ENCODE data around the gene CFTR.

Gene CFTR

DNA sequence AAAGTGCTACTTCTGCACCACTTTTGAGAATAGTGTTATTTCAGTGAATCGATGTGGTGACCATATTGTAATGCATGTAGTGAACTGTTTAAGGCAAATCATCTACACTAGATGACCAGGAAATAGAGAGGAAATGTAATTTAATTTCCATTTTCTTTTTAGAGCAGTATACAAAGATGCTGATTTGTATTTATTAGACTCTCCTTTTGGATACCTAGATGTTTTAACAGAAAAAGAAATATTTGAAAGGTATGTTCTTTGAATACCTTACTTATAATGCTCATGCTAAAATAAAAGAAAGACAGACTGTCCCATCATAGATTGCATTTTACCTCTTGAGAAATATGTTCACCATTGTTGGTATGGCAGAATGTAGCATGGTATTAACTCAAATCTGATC, 110.4 kb downstream of the CFTR start:
- no peak for DNase-seq

DNA sequence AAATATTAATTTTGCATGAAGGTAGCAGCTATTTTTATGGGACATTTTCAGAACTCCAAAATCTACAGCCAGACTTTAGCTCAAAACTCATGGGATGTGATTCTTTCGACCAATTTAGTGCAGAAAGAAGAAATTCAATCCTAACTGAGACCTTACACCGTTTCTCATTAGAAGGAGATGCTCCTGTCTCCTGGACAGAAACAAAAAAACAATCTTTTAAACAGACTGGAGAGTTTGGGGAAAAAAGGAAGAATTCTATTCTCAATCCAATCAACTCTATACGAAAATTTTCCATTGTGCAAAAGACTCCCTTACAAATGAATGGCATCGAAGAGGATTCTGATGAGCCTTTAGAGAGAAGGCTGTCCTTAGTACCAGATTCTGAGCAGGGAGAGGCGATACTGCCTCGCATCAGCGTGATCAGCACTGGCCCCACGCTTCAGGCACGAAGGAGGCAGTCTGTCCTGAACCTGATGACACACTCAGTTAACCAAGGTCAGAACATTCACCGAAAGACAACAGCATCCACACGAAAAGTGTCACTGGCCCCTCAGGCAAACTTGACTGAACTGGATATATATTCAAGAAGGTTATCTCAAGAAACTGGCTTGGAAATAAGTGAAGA, 112.3 kb downstream of the CFTR start:
- no peak for DNase-seq

DNA sequence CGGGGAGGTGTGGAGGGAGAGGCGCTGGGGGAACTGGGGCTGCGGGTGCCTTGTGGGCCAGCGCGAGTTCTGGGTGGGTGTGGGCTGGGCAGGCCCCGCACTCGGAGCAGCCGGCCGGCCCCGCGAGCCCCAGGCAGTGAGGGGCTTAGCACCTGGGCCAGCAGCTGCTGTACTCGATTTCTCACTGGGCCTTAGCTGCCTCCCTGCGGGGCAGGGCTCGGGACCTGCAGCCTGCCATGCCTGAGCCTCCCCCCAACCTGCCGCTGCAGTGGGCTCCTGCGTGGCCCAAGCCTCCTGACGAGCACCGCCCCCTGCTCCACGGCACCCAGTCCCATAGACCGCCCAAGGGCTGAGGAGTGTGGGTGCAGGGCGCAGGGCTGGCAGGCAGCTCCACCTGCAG, 116.3 kb downstream of the CFTR start:
- no peak for DNase-seq

- peak; percentile 21 for DNase-seq
These were observed 117.9 kb downstream of the CFTR start for GRCh38 chr7:117597755-117598154.

- DNase-seq, result no peak
These were observed 121.1 kb downstream of the CFTR start for GRCh38 chr7:117600911-117601310.

- DNase-seq, result no peak
These were observed 123.8 kb downstream of the CFTR start for GRCh38 chr7:117603627-117604026.

GRCh38 chr7:117605712-117606111, 125.9 kb downstream of the CFTR start:
- no peak for DNase-seq

GRCh38 chr7:117606132-117606531, 126.3 kb downstream of the CFTR start:
- no peak for DNase-seq

DNA sequence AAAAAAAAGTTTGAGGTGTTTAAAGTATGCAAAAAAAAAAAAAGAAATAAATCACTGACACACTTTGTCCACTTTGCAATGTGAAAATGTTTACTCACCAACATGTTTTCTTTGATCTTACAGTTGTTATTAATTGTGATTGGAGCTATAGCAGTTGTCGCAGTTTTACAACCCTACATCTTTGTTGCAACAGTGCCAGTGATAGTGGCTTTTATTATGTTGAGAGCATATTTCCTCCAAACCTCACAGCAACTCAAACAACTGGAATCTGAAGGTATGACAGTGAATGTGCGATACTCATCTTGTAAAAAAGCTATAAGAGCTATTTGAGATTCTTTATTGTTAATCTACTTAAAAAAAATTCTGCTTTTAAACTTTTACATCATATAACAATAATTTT, 130.6 kb downstream of the CFTR start:
- no peak for DNase-seq

- no peak for DNase-seq
These were observed 132.8 kb downstream of the CFTR start for GRCh38 chr7:117612637-117613036.

- DNase-seq, result no peak
These were observed 136.9 kb downstream of the CFTR start for GRCh38 chr7:117616694-117617093.

DNA sequence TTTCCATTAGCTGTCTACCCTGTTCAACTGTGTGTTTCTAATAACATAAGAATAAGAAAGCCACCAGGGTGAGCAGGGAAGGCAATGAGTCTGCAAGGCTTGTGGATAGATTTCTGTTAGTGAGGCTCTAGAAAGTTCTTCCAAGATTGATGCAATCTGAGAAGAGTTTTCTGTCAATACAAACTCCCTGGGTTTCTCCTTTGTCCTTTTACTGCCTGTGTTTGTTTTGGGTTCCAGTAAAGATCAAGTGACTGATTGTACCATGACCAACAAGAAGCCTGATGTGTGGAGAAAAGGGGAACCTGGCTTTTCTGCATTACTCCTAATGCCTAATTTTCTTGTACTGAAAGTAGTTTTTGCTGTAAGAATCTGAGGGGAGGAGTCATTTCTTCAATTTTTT, 139.9 kb downstream of the CFTR start:
- DNase-seq, result no peak

DNA sequence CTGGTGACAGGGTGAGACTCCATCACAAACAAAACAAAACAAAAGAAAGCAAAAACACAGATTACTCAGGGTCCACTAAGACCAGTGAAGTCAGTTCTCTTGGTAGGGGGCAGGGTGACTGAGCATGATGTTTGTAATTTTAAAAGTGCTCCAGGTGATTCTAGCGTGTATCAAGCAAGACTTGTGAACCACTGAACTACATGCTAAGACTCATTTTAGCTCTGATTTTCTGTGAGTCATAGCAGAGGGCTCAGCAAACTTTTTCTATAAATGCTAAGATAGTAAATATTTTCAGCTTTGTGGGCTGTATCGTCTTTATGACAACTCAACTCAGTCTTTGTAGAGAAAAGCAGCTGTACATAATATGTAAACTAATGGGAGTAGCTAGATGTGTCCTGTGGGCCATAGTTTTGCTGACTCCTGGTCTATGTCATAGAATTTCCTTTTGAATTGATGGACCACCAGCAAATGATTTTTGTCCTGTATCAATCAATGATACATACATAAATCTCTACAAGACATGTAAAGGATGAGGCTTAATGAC, 141.3 kb downstream of the CFTR start:
- no peak for DNase-seq

DNA sequence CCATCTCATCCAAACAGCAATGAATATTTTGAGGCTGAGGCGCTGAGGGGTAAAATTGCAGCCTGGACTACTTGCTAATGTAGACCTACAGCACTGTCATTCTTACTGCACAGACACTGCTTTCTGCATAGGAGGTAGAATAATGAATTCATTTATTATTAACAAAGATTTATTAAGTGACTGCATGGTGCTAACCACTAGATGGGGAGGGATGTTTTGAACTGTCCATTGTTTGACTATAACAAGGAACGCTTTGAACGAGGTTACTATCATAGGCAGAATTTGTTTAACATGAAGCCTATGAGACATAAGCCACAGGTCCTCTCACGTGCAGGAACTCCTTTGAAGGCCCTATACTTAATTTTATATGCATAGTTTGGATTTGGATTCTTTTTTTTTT, 143.8 kb downstream of the CFTR start:
- DNase-seq, result no peak

- peak; percentile 42 for DNase-seq
These were observed 150.7 kb downstream of the CFTR start for GRCh38 chr7:117630501-117630900.

DNA sequence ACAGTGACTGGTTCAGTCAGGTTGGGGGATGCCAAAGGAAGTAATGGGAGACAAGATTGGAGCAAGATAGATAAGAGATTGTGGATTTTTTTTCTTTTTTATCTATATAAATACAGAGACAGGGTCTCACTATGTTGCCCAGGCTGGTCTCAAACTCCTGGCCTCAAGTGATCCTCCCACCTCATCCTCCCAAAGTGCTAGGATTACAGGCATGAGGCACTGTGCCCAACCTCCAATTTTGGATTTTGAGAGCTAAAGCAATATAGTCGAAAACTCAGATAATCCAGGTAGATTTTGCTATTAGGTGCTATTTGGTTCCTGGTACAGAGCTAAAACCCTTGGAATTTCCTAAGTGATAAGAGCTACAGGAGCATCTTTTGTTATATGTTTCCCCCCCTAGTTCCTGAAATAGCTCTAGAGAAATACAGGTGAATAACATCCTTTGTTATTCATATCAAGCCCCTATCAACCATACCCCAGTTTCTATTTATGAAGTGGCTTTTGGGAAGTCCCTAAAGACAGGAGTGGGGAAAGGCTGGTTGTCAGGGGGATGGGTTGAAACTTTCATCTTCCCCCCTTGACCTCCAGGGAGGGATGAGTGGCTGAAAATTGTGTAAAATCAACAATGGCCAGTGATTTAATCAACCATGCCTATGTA, 151.2 kb downstream of the CFTR start:
- DNase-seq, result no peak

DNA sequence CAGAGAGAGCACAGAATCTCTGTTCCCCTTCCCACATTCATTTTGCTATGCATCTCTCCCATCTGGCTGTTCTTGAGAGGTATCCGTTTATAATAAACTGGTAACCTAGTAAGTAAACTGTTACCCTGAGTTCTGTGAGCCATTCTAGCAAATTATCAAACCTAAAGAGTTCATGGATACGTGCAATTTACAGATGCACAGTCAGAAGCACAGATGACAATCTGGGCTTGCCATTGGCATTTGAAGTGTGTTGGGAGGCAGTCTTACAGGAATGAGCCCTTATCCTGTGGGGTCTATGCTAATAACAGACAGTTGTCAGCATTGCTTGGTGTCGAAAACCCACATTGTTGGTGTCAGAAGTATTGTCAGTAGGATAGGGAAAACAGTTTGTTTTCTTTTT, 151.8 kb downstream of the CFTR start:
- DNase-seq, result no peak

GRCh38 chr7:117637937-117638336, 158.1 kb downstream of the CFTR start:
- DNase-seq, result no peak

DNA sequence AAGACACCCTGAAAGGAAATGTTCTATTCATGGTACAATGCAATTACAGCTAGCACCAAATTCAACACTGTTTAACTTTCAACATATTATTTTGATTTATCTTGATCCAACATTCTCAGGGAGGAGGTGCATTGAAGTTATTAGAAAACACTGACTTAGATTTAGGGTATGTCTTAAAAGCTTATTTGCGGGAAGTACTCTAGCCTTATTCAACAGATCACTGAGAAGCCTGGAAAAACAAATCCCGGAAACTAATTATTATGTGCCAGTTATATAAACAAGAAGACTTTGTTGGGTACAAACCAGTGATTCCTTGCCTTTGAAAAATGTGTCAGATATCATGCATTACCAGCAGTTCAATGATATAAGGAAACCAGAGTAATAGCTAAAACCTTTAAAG, 160.1 kb downstream of the CFTR start:
- DNase-seq, result peak; percentile 45

GRCh38 chr7:117640465-117640864, 160.6 kb downstream of the CFTR start:
- peak; percentile 12 for DNase-seq

DNA sequence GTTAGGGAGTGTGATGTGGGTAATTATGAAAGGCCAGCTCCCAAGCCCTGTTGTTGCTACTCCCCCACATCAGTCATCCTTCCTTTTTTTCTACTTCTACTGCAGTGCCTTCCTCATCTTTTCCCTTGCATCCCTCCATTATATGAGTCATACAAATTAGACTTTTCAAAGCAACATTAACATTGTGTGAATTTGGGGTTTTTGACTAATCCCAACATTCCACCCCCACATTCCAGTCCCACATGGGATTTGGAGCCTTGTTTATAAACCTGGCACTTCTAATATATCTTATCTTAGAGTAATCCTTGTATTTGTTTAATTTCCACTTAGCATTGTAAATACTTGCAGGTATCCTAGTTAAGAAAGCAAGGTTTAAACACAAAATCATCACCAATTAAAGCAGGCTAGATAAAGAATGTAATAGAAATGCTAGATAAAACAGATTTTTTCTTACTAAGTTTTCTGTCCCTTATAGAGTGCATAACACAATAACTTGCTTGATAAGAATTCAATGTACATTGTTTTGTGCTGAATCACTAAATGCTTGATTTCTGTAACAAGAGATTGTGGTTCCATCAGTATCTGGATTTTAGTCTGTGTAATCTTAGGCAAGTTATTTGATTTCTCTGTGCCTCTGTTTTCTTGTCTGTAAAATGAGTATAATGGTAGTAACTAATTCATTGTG, 165.8 kb downstream of the CFTR start:
- DNase-seq, result no peak

GRCh38 chr7:117648203-117648866, 168.5 kb downstream of the CFTR start:
- DNase-seq, result no peak

DNA sequence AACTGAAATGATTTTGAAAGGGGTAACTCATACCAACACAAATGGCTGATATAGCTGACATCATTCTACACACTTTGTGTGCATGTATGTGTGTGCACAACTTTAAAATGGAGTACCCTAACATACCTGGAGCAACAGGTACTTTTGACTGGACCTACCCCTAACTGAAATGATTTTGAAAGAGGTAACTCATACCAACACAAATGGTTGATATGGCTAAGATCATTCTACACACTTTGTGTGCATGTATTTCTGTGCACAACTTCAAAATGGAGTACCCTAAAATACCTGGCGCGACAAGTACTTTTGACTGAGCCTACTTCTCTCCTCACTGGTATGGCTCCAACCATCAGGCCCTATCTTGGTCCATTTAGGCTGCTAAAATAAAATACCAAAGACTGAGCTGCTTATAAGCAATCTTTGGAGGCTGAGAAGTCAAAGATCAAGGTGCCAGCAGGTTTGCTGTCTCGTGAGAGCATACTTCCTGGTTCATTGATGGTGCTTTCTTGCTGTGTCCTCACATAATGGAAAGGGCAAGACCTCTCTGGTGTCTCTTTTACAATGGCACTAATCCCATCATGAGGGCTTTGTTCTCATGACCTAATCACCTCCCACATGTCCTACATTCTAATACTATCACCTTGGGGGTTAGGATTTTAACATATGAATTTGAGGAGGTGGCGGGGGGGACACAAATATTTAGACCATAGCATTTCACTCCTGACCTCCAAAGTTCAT, 173.3 kb downstream of the CFTR start:
- DNase-seq, result no peak

Measured in NCI-H69 (cell line).